OCI-LY1 (cell line): Measurements from ENCODE around the gene COX14.

Experiments
- CTCF ChIP-seq: fragments of 200-600 bp; sonication (generic), shearing (Covaris generic); IDR thresholded peaks from 2 replicates; pipeline ENCODE4 v1.5.1; 2017; ENCODE audit warnings: mild to moderate bottlenecking, antibody characterized with exemption, low read length, moderate library complexity, mixed read lengths
- EZH2 ChIP-seq: fragments of 200-600 bp; sonication (generic), shearing (Covaris generic); IDR thresholded peaks from 2 replicates; pipeline ENCODE4 v1.8.0; 2017; ENCODE audit warnings: borderline replicate concordance, mixed run types, mild to moderate bottlenecking, antibody characterized with exemption, low read length, moderate library complexity, mixed read lengths

- peak; percentile 78 for TF ChIP-seq CTCF
- TF ChIP-seq EZH2: no peak
These were observed 20.6 kb downstream of the COX14 start for GRCh38 chr12:50132505-50133135.
